Measurements from ENCODE around the gene ATAD3A. TPM values are rescaled to one million over a fixed set of nuclear protein-coding genes. Genes with fewer than 3 reads are reported as not detected.

ATAD3A gene
- total RNA-seq, 1 experiment from 2014 or later, result 55.8 TPM

GRCh38 chr1:1548591-1548990 lies 36.6 kb downstream of the ATAD3A start:
- H3K4me1 ChIP-seq (ENCODE audit: insufficient read depth, low read length), result no peaks in the 10 kb centered on the region
- H2BK5ac ChIP-seq (ENCODE audit: insufficient read length, low read length), result no peak overlapping the region
- H2BK15ac ChIP-seq (ENCODE audit: low read depth, low read length), result no peak overlapping the region
- no peak overlapping the region for H3T11ph ChIP-seq (ENCODE audit: low read length)
- no peaks in the 10 kb centered on the region for H3K79me2 ChIP-seq (ENCODE audit: insufficient read depth, low read length)
- H3K27me3 ChIP-seq (ENCODE audit: insufficient read depth, low read length), result no peaks in the 10 kb centered on the region
- H3K14ac ChIP-seq (ENCODE audit: insufficient read depth, low read length), result no peak overlapping the region; the same call in 1 of the 2 replicates
- H2BK120ac ChIP-seq (ENCODE audit: low read depth, low read length, poor library complexity, severe bottlenecking), result no peak overlapping the region
- no peak overlapping the region for H3K9ac ChIP-seq (ENCODE audit: extremely low read depth, insufficient read length, low read length)
- H2BK12ac ChIP-seq (ENCODE audit: insufficient read length, low read depth, low read length), result no peak overlapping the region
- H3K9me3 ChIP-seq (ENCODE audit: control insufficient read depth, low read depth, low read length), result no peaks in the 10 kb centered on the region
- WGBS (ENCODE audit: extremely low coverage, insufficient read length, low lambda C conversion rate), result no CpG with 5 or more reads among the region's 14 CpGs
- no peak overlapping the region for H3K4me2 ChIP-seq (ENCODE audit: insufficient read depth, insufficient read length, low read length)
- no peak overlapping the region for H2AK5ac ChIP-seq (ENCODE audit: insufficient read length, low read length)
- H3K56ac ChIP-seq (ENCODE audit: insufficient read length, low read depth, low read length), result no peak overlapping the region
- H4K5ac ChIP-seq (ENCODE audit: insufficient read length, low read depth, low read length), result no peak overlapping the region
- no peak overlapping the region for H3K4ac ChIP-seq (ENCODE audit: low read depth, low read length)
- H3K23ac ChIP-seq (ENCODE audit: insufficient read length, low read depth, low read length), result no peak overlapping the region
- H3K18ac ChIP-seq (ENCODE audit: insufficient read length, low read depth, low read length), result no peak overlapping the region
- Mint-ChIP-seq H3K36me3 (ENCODE audit: insufficient read depth in 1 of 3, low read depth in 3 of 3) (peaks cover 2 to 21% (median 14%) of the 10 kb centered on the region in 3 experiments; a peak in 5 of 7 replicates), H3K27me3 (ENCODE audit: low read depth) (no peaks in the 10 kb centered on the region; the same call in 1 of the 2 replicates), H3K9me3 (no peaks in the 10 kb centered on the region), H3K4me1 (no peaks in the 10 kb centered on the region), H3K27ac (no peak overlapping the region; a peak in 1 of 7 replicates), H3K4me3 (no peak overlapping the region)
- no peak overlapping the region for H2AFZ ChIP-seq (ENCODE audit: low read length)
- no peaks in the 10 kb centered on the region for H3K23me2 ChIP-seq (ENCODE audit: insufficient read length, low read depth, low read length, poor library complexity, severe bottlenecking)
- TF ChIP-seq CTCF (conservative IDR thresholded peaks at IDR 0.05), result no peak
- H4K20me1 ChIP-seq (ENCODE audit: control insufficient read depth, insufficient read depth, insufficient read length), result no peaks in the 10 kb centered on the region
- no peak overlapping the region for H4K91ac ChIP-seq (ENCODE audit: insufficient read length, low read depth, low read length)
- no peak overlapping the region for H3K27ac ChIP-seq (ENCODE audit: insufficient read length, low read depth, low read length)
- no peak overlapping the region for H2BK20ac ChIP-seq (ENCODE audit: low read depth, low read length, poor library complexity, severe bottlenecking)
- no peak overlapping the region for H4K8ac ChIP-seq (replicated peaks; ENCODE audit: insufficient read length, low read depth, low read length)
- DNase-seq, result no peak
- no peaks in the 10 kb centered on the region for H3K79me1 ChIP-seq (ENCODE audit: insufficient read depth, low read depth, low read length, poor library complexity, severe bottlenecking)
